ENCODE measurements around the gene SNCB.

The SNCB gene

GRCh38 chr5:176629853-176630680 is at the start of gene SNCB, which contains the start of gene EIF4E1B:
TSS of gene SNCB (minus strand) at chr5:176630534. CDS start at chr5:176629654, 880 bp downstream.
TSS of gene EIF4E1B (plus strand) at chr5:176630675. CDS start at chr5:176642788, 12,113 bp downstream.
- peak; percentile 72 to 79 for DNase-seq

- no peak for DNase-seq
These were observed 49.3 kb upstream of the SNCB start for GRCh38 chr5:176679365-176680225.

- DNase-seq, result no peak
These were observed 48.2 kb upstream of the SNCB start for GRCh38 chr5:176678584-176678983.

GRCh38 chr5:176677209-176677939 is 47.0 kb upstream of the SNCB start:
- DNase-seq, result no peak

GRCh38 chr5:176676361-176676824 is 46.1 kb upstream of the SNCB start:
- no peak for DNase-seq

- no peak for DNase-seq
These were observed 45.5 kb upstream of the SNCB start for GRCh38 chr5:176675676-176676360.

- DNase-seq, result no peak
These were observed 44.5 kb upstream of the SNCB start for GRCh38 chr5:176674799-176675198.

GRCh38 chr5:176673651-176674583 is 43.6 kb upstream of the SNCB start:
- no peak for DNase-seq

GRCh38 chr5:176671890-176672747 is 41.8 kb upstream of the SNCB start:
- no peak for DNase-seq

GRCh38 chr5:176671399-176671798 is 41.1 kb upstream of the SNCB start:
- no peak for DNase-seq

- DNase-seq, result no peak
These were observed 40.1 kb upstream of the SNCB start for GRCh38 chr5:176670449-176670848.

- DNase-seq, result no peak
These were observed 37.3 kb upstream of the SNCB start for GRCh38 chr5:176667637-176668036.

- no peak for DNase-seq
These were observed 35.2 kb upstream of the SNCB start for GRCh38 chr5:176665517-176665916.

- DNase-seq, result no peak
These were observed 34.6 kb upstream of the SNCB start for GRCh38 chr5:176664886-176665285.

- no peak for DNase-seq
These were observed 34.1 kb upstream of the SNCB start for GRCh38 chr5:176664479-176664878.

GRCh38 chr5:176663566-176663965 is 33.2 kb upstream of the SNCB start:
- DNase-seq, result no peak

- no peak for DNase-seq
These were observed 32.3 kb upstream of the SNCB start for GRCh38 chr5:176662371-176663333.

GRCh38 chr5:176661676-176662075 is 31.3 kb upstream of the SNCB start:
- no peak for DNase-seq

All from activated T-cell treated with anti-CD3 and anti-CD28 coated beads, Interleukin-2, amount 50 U/mL, for 48 hours (primary cell).